Measurements from ENCODE around the gene JPH3.

DNA sequence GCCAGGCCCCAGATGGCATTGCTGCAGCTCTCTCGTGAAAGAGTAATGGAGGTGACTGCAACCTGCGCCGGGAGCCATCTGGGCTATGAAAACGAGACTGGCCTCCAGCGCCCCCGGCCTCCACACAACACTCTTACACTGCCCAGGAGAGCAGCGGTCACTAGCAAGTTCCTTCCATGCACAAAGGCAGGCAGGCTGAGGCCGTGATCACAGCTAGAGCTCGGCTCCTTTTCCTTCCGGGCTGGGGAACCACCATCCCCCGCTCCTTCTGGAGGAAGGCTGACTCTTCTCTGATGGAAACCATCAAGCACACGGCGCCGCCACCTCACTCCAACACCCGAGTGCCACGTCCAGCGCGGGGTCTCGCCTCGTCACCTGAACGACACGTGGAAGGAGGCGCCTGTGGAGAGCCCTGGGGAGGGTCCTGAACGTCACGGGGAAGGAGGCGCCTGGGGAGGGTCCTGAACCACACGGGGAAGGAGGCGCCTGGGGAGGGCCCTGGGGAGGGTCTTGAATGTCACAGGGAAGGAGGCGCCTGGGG, 101.6 kb downstream of the JPH3 start:
- TF ChIP-seq, protein P1, sequence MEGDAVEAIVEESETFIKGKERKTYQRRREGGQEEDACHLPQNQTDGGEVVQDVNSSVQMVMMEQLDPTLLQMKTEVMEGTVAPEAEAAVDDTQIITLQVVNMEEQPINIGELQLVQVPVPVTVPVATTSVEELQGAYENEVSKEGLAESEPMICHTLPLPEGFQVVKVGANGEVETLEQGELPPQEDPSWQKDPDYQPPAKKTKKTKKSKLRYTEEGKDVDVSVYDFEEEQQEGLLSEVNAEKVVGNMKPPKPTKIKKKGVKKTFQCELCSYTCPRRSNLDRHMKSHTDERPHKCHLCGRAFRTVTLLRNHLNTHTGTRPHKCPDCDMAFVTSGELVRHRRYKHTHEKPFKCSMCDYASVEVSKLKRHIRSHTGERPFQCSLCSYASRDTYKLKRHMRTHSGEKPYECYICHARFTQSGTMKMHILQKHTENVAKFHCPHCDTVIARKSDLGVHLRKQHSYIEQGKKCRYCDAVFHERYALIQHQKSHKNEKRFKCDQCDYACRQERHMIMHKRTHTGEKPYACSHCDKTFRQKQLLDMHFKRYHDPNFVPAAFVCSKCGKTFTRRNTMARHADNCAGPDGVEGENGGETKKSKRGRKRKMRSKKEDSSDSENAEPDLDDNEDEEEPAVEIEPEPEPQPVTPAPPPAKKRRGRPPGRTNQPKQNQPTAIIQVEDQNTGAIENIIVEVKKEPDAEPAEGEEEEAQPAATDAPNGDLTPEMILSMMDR (conservative IDR thresholded peaks at IDR 0.05): no peak
- TF ChIP-seq ZFX (IDR thresholded peaks at IDR 0.05): no peak

All from C4-2B (cell line).